ENCODE measurements around the gene TK2. TPM values are rescaled to one million over a fixed set of nuclear protein-coding genes. Genes with fewer than 3 reads are reported as not detected.
A peak's percentile ranks its signal among the peaks of the same experiment; 100 is the strongest.

The TK2 gene
- total and polyA plus RNA-seq, 5 donors = 18.2 to 25.6 (median 24.4) TPM

GRCh38 chr16:66479661-66480264 lies 70.2 kb downstream of the TK2 start:
- H3K27me3 ChIP-seq (ENCODE audit: control insufficient read depth, insufficient read depth) = no peaks in the 10 kb centered on the region
- DNase-seq (no peak), ATAC-seq (no peak)
- intact Hi-C loops (cut with DNase I) = loop anchor here (5.0 to 10.0 kb wide), 3 partner anchors 72 to 125 kb away; partner anchors contain the start of gene CMTM3 (in 3 of the 4)
- no peaks in the 10 kb centered on the region for H3K9me3 ChIP-seq (ENCODE audit: control insufficient read depth, low read length)
- no peaks in the 10 kb centered on the region for H3K4me1 ChIP-seq (ENCODE audit: control insufficient read depth, insufficient read depth, low read length)
- H3K4me3 ChIP-seq (ENCODE audit: low read length) = no peak overlapping the region
- H3K27ac ChIP-seq (ENCODE audit: low read length) = no peak overlapping the region
- 82% methylated on average over 5 of the region's 5 CpGs for WGBS

DNA sequence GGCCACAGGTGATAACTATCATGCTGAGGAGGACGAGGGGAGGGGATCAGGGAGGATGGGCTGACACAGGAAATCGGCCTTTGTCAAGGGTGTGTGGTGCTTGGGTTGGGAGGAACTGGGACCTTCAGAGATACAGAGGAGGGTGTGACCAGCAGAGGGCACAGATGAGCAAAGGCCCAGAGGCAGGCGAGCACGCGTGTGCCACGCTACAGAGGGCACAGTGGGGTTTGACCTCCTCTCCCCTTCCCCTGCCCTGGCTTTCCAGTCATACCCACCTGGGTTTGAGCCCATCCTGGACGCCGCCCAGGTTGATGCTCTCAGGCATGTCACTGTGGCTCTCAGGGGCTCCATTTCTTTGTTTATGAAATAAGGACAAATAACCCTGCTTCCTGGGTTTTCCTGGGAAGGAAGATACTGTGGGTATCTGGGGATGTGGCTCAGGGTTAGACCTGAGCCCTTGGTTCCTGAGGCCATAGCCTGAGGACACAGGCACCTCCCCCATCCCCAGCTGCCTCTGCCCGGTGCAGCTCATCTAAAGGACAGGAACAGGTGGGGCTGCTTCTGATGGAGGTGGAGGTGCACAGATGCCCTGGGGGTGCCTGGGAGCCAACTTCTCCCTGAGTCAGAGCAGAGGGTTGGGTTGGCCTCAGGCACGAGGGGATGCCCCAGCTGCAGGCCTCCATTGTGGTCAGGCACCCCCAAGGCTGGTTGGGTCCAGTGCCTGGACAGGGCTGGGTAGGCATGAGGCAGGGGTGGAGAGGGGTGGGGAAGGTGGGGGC lies 71.0 kb downstream of the TK2 start:
- H3K4me3 ChIP-seq (ENCODE audit: low read length) = no peak overlapping the region
- DNase-seq = peak; percentile 76 to 91 (median 84)
- H3K27me3 ChIP-seq (ENCODE audit: control insufficient read depth, insufficient read depth) = no peaks in the 10 kb centered on the region
- no peaks in the 10 kb centered on the region for H3K9me3 ChIP-seq (ENCODE audit: control insufficient read depth, low read length)
- intact Hi-C loops (cut with DNase I) = loop anchor here in 2 of 4 donors (10.0 kb wide), 1 partner anchor 126 kb away; the partner anchor contains the start of gene CMTM3 (in 2 of the 2)
- WGBS = 35% methylated on average over 10 of the region's 10 CpGs
- no peak overlapping the region for H3K27ac ChIP-seq (ENCODE audit: low read length)
- H3K4me1 ChIP-seq (ENCODE audit: control insufficient read depth, insufficient read depth, low read length) = no peaks in the 10 kb centered on the region
- peak; percentile 68 to 71 for ATAC-seq

GRCh38 chr16:66477028-66477515 lies 72.8 kb downstream of the TK2 start:
- intact Hi-C loops (cut with DNase I) = loop anchor here in 2 of 4 donors (10.0 kb wide), 1 partner anchor 128 kb away; the partner anchor contains the start of gene CMTM3 (in 2 of the 2)
- DNase-seq (no peak), ATAC-seq (no peak)
- Histone ChIP-seq H3K4me3 (ENCODE audit: low read length) (no peak overlapping the region), H3K27me3 (ENCODE audit: control insufficient read depth, insufficient read depth) (no peaks in the 10 kb centered on the region), H3K9me3 (ENCODE audit: control insufficient read depth, low read length) (no peaks in the 10 kb centered on the region), H3K4me1 (ENCODE audit: control insufficient read depth, insufficient read depth, low read length) (no peaks in the 10 kb centered on the region), H3K27ac (ENCODE audit: low read length) (no peak overlapping the region)
- 43% methylated on average over 2 of the region's 2 CpGs for WGBS

DNA sequence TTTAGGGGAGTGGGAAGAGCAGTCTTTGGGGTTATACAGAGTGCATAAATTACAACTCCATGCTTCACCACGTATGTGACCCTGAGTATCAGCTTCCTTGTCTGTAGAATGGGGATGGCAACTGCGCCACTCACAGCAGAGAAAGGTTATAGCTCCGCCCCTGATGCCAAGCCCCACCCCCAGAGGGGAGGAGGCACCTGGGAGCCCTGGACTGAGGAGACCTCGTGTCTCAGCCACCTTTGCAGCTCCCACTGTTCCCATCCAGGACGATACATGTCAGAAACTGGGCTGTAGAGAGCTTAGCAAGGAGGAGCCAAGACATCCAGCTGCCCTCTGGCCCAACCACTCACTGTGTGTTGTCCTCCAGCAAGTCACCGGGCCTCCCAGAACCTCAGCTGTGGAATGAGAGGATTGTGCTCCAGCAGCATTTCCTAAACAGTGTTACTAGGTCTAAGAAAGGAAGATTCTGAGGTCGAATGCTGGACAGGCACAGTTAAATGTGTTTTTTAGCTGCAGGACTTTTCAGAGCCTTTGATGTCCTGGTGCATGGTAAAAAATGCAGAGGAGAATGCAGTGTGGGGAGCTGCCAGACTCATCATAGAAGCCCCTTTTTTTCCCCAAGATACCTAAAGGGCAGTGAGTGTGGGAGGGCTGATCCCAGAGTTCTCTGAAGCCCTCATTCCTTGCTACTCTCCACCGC lies 73.4 kb downstream of the TK2 start:
- intact Hi-C loops (cut with DNase I) = loop anchor here in 2 of 4 donors (10.0 kb wide), 1 partner anchor 128 kb away; the partner anchor contains the start of gene CMTM3 (in 2 of the 2)
- Histone ChIP-seq H3K9me3 (ENCODE audit: control insufficient read depth, low read length) (no peaks in the 10 kb centered on the region), H3K27me3 (ENCODE audit: control insufficient read depth, insufficient read depth) (no peaks in the 10 kb centered on the region), H3K4me1 (ENCODE audit: control insufficient read depth, insufficient read depth, low read length) (no peaks in the 10 kb centered on the region), H3K27ac (ENCODE audit: low read length) (no peak overlapping the region), H3K4me3 (ENCODE audit: low read length) (no peak overlapping the region)
- DNase-seq (peak in 1 of 3 donors; percentile 69), ATAC-seq (no peak)
- 55% methylated on average over 8 of the region's 8 CpGs for WGBS

DNA sequence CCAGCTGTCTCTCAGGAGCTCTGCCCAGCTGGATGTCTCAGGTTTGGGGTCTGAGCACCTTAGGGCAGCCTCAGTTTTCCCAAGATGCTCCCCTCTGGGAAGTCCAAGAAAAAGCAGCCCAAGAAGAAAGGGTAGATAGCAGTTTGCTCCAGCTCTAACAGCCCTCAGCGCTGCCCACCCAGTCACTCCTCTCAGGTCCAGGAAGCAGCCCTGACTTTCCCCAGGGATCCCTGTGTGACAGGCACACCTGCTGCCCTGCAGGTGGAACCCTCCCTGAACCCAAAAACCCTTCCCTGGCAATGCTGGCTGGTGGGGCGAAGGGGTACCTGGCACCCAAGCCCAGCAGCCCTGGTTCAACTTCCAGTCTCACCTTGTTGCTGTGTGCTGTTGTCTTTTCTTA lies 74.7 kb downstream of the TK2 start:
- no peak for DNase-seq
- WGBS = 93% methylated on average over 2 of the region's 2 CpGs
- no peak for ATAC-seq
- Histone ChIP-seq H3K4me3 (ENCODE audit: low read length) (no peak overlapping the region), H3K27me3 (ENCODE audit: control insufficient read depth, insufficient read depth) (no peaks in the 10 kb centered on the region), H3K9me3 (ENCODE audit: control insufficient read depth, low read length) (no peaks in the 10 kb centered on the region), H3K27ac (ENCODE audit: low read length) (no peak overlapping the region), H3K4me1 (ENCODE audit: control insufficient read depth, insufficient read depth, low read length) (no peaks in the 10 kb centered on the region)
- intact Hi-C loops (cut with DNase I) = loop anchor here in 2 of 4 donors (10.0 kb wide), 1 partner anchor 130 kb away; the partner anchor contains the start of gene CMTM3 (in 2 of the 2)

DNA sequence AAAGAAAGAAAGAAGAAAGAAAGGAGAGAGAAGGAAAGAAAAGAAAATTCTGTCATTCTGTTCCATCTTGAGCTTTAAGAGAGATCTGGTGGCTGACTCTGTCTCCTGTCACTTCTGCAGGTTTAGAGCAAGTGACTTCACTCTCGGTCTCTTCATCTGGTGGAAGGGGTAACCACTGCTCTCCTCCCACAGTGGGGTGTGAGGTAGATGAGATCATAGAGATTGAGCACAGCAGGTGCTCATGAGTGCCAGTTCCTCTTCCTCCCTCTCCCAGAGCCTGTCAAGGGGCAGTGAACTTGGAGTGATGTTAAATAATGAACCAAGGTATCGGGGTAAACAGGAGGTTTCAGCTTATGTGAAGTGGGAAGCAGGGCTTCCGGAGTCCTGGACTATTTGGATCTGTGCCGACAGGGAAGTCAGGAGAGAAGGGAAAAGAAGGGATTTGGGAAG lies 75.1 kb downstream of the TK2 start:
- Histone ChIP-seq H3K27me3 (ENCODE audit: control insufficient read depth, insufficient read depth) (no peaks in the 10 kb centered on the region), H3K4me3 (ENCODE audit: low read length) (no peak overlapping the region), H3K9me3 (ENCODE audit: control insufficient read depth, low read length) (no peaks in the 10 kb centered on the region), H3K27ac (ENCODE audit: low read length) (no peak overlapping the region), H3K4me1 (ENCODE audit: control insufficient read depth, insufficient read depth, low read length) (no peaks in the 10 kb centered on the region)
- DNase-seq (no peak), ATAC-seq (no peak)
- 55% methylated on average over 4 of the region's 4 CpGs for WGBS
- intact Hi-C loops (cut with DNase I) = loop anchor here in 2 of 4 donors (10.0 kb wide), 1 partner anchor 130 kb away; the partner anchor contains the start of gene CMTM3 (in 2 of the 2)

DNA sequence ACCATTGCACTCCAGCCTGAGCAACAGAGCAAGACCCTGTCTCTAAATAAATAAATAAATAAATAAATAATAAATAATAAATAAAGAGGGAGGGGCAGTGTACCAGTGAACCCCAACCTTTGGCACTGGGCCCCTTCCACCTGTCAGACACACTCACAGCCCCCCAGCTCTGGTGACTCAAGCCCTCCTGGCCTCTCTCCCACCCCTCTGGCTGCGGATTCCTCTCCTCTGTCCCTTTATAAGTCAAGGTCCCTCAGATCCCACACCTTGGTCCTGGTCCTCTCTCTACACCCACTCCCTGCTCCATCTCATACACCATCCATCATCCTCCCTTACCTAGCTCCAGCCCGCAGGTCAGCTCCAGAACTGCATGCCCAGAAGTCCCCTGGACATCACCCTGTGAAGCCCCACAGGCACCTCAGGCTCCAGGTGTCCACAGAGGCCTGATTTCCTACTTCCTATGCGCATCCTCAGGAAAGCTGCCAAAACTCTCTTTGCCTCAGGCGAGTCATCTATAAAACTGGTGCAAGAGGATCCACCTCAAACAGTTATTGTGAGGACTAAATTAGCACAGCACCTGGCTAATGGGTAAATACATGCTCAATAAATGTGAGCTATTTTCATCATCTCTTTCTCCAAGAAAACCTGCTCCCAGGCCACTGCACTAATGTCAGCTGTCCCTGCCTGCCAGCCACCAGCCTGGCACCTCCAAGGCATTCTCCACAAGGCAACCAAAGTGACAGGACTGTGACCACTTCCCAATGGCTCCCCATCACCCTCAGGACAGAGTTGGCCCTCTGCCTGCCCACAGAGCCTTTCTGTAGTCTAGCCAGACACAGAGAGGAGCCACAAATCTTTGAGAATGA lies 76.0 kb downstream of the TK2 start:
- H3K4me1 ChIP-seq (ENCODE audit: control insufficient read depth, insufficient read depth, low read length) = no peaks in the 10 kb centered on the region
- H3K27ac ChIP-seq (ENCODE audit: low read length) = no peak overlapping the region
- H3K9me3 ChIP-seq (ENCODE audit: control insufficient read depth, low read length) = no peaks in the 10 kb centered on the region
- ATAC-seq = no peak
- intact Hi-C loops (cut with DNase I) = loop anchor here in 2 of 4 donors (10.0 kb wide), 1 partner anchor 131 kb away; the partner anchor contains the start of gene CMTM3 (in 2 of the 2)
- H3K27me3 ChIP-seq (ENCODE audit: control insufficient read depth, insufficient read depth) = no peaks in the 10 kb centered on the region
- 95% methylated on average over 4 of the region's 4 CpGs for WGBS
- no peak overlapping the region for H3K4me3 ChIP-seq (ENCODE audit: low read length)
- DNase-seq = no peak

DNA sequence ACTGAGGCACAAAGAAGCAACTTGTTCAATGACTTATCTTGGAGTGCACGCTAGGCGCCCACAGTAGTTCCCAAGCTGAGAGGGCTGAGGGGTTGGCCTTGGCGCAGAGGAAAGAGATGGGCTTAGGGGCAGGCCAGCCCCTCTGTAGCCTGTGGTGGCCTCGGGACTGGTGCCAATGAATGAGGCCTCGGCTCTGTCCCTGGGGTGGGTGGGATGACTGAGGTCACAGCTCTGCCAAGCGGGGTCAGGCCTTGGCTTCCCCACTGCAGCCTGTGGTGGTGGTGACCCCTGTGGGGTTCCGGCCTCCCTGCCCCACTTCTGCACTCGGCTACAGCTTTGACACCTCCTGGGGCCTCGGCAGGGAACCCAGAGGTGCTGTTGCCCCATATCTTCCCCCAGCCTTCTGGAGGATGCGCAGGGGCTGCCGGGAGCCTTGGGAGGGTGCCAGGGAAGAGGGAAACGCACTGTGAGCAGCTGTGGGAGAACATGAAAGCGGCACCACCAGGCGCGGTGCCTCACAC lies 76.8 kb downstream of the TK2 start:
- Histone ChIP-seq H3K9me3 (ENCODE audit: control insufficient read depth, low read length) (no peaks in the 10 kb centered on the region), H3K4me1 (ENCODE audit: control insufficient read depth, insufficient read depth, low read length) (no peaks in the 10 kb centered on the region), H3K4me3 (ENCODE audit: low read length) (no peak overlapping the region), H3K27ac (ENCODE audit: low read length) (no peak overlapping the region), H3K27me3 (ENCODE audit: control insufficient read depth, insufficient read depth) (no peaks in the 10 kb centered on the region)
- no peak for ATAC-seq
- DNase-seq = no peak
- 83% methylated on average over 15 of the region's 15 CpGs for WGBS
- intact Hi-C loops (cut with DNase I) = loop anchor here in 2 of 4 donors (10.0 kb wide), 1 partner anchor 132 kb away; the partner anchor contains the start of gene CMTM3 (in 2 of the 2)

DNA sequence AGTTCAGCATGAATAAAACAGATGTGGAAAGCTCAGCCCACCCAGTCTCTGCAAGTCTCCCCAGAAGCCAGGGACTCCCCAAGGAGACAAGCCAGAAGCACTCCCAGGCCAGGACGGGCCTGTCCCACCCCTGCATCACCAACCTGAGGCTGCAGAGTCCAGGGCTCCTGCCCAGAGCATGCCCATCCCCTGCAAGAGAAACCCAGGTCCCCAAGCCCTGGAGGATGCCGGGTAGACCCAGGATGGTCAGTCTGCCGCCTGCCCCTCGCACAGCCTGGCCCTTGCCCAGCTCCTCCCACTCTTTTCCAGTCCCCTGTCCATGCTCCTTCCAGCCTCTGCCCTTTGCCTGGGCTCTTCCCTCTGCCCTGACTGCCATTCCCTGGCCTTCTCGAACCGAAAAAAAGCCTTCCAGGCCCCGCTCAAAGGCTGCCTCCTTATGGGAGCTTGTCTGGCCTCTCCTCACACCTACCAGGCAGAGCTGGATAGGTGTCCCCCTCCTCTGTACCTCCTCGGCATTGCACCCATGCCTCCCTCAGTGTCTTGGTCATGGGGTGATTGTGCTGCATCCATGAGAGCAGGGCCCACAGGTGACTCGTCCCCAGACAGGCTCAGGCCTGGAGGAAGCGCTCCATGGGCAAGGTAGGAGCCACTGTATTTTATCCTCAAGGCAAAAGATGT lies 78.1 kb downstream of the TK2 start:
- no peaks in the 10 kb centered on the region for H3K4me1 ChIP-seq (ENCODE audit: control insufficient read depth, insufficient read depth, low read length)
- DNase-seq (no peak), ATAC-seq (no peak)
- no peaks in the 10 kb centered on the region for H3K27me3 ChIP-seq (ENCODE audit: control insufficient read depth, insufficient read depth)
- 92% methylated on average over 10 of the region's 10 CpGs for WGBS
- intact Hi-C loops (cut with DNase I) = loop anchor here in 2 of 4 donors (10.0 kb wide), 1 partner anchor 133 kb away; the partner anchor contains the start of gene CMTM3 (in 2 of the 2)
- no peak overlapping the region for H3K4me3 ChIP-seq (ENCODE audit: low read length)
- H3K27ac ChIP-seq (ENCODE audit: low read length) = no peak overlapping the region
- no peaks in the 10 kb centered on the region for H3K9me3 ChIP-seq (ENCODE audit: control insufficient read depth, low read length)

Measured in right cardiac atrium (tissue), 5 donors.